RWPE2 (cell line): ENCODE results near the gene RSAD2.
"Not testable (repeated sequence)": the region's sequence is repeated elsewhere in the genome, so short reads cannot be mapped to it uniquely, and the experiment has no call there.

Source experiments
- ATAC-seq: fragments of 200-7000 bp; cut with Tn5 transposase; 3 replicates; pipeline ENCODE4 v1.9.1; 2021; ENCODE audit warnings: low read depth
- DNase-seq: peaks from one replicate; pipeline ENCODE4 v3.0.0-alpha.2; 2020; ENCODE audit warnings: low spot score
- H3K27ac ChIP-seq: fragments of 450-650 bp; 2 replicates; pipeline ENCODE4 v1.5.1; 2017; ENCODE audit warnings: mild to moderate bottlenecking; ENCODE audit not compliant: poor library complexity, severe bottlenecking
- H3K27me3 ChIP-seq: fragments of 250-450 bp; sonication (Bioruptor Pico); 2 replicates; pipeline ENCODE4 v1.5.1; 2021; ENCODE audit warnings: mild to moderate bottlenecking, moderate library complexity; ENCODE audit not compliant: insufficient read depth, poor library complexity, severe bottlenecking
- H3K36me3 ChIP-seq: fragments of 250-450 bp; sonication (Bioruptor Pico); 2 replicates; pipeline ENCODE4 v1.5.1; 2020; ENCODE audit warnings: low read depth, mild to moderate bottlenecking, moderate library complexity
- H3K4me1 ChIP-seq: fragments of 250-450 bp; sonication (Bioruptor Pico); 2 replicates; pipeline ENCODE4 v1.5.1; 2021; ENCODE audit warnings: mild to moderate bottlenecking, moderate library complexity; ENCODE audit not compliant: insufficient read depth, poor library complexity, severe bottlenecking
- H3K4me3 ChIP-seq: fragments of 250-450 bp; sonication (Bioruptor Pico); 2 replicates; pipeline ENCODE4 v1.5.1; 2021; ENCODE audit warnings: mild to moderate bottlenecking, moderate library complexity; ENCODE audit not compliant: severe bottlenecking
- H3K9me3 ChIP-seq: fragments of 250-450 bp; sonication (Bioruptor Pico); 2 replicates; pipeline ENCODE4 v1.5.1; 2021; ENCODE audit warnings: mild to moderate bottlenecking, moderate library complexity; ENCODE audit not compliant: severe bottlenecking
- CTCF ChIP-seq: fragments of 450-650 bp; IDR thresholded peaks from one replicate; pipeline ENCODE4 v1.5.1; 2017; ENCODE audit warnings: mild to moderate bottlenecking, moderate library complexity; ENCODE audit not compliant: poor library complexity, severe bottlenecking

RSAD2 gene

DNA sequence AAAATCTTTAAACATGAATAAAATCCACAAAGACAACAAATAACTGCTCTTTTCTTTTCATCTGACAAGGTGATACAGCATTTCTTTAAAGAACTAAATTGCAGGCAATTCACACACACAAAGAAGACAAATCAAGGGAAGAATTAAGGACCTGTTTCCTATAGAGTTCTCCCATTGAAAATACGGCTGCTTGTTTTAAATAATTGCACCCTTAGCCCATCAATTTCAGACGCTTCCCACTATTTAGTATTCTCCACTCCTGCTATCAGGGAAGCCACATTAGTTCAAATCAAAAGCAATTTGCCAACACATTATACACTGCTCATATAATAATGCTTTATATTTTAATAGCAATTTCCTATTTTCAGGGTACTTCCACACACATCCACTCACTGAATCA is 23.2 kb upstream of the RSAD2 start:
- Histone ChIP-seq H3K27ac (no peak overlapping the region), H3K9me3 (peaks cover 3% of the 10 kb centered on the region), H3K36me3 (no peaks in the 10 kb centered on the region), H3K4me1 (no peaks in the 10 kb centered on the region), H3K27me3 (no peaks in the 10 kb centered on the region), H3K4me3 (no peak overlapping the region)
- DNase-seq, result no peak
- no peak for ATAC-seq
- TF ChIP-seq CTCF, result no peak

DNA sequence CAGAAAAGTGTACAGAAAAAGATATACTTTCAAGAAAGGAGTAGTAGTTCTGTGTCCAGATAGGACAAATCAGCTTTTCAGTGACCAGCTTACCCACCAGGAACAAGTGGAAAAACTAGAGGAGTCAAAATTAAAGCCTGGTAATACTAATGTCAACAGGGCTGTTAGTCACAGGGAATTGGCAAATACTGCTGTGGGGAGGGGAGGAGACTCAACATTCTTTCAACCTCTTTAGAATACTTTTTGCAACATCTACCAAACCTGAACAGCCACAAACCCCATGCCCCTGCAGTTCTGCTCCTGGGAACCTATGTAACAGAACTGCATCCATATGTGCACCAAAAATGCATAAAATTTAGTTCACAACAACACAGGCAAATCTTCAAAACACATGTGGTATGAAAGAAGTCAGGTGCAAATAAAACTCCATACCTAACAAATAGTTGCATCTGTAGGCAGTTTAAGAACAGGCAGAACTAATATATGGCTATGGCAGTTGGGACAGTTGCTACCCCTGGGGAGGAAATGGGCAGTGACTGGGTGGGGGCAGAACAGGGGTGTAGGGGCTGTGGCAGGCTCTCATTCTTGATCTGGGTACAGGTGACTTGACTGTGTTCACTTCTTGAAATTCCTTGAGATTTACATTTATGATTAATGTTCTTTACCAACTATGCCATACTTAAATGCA is 21.6 kb upstream of the RSAD2 start:
- ATAC-seq, result peak; percentile 61
- no peak overlapping the region for H3K4me3 ChIP-seq

GRCh38 chr2:6856548-6856920 is 21.0 kb upstream of the RSAD2 start:
- no peak for DNase-seq
- Histone ChIP-seq H3K4me3 (no peak overlapping the region), H3K27me3 (no peaks in the 10 kb centered on the region), H3K4me1 (no peaks in the 10 kb centered on the region), H3K36me3 (no peaks in the 10 kb centered on the region), H3K9me3 (no peaks in the 10 kb centered on the region), H3K27ac (no peak overlapping the region)
- no peak for ATAC-seq
- no peak for TF ChIP-seq CTCF

More for the DNA sequence above, 21.6 kb upstream of the RSAD2 start:
- TF ChIP-seq CTCF, result no peak
- Histone ChIP-seq H3K9me3 (peaks cover under 1% of the 10 kb centered on the region), H3K36me3 (no peaks in the 10 kb centered on the region), H3K27ac (no peak overlapping the region), H3K27me3 (no peaks in the 10 kb centered on the region), H3K4me1 (no peaks in the 10 kb centered on the region)
- DNase-seq, result no peak

- not testable (repeated sequence) for H3K27ac ChIP-seq, H3K4me1 ChIP-seq, ATAC-seq, H3K4me3 ChIP-seq, H3K36me3 ChIP-seq, H3K27me3 ChIP-seq, DNase-seq, H3K9me3 ChIP-seq
These were observed 19.0 kb upstream of the RSAD2 start for GRCh38 chr2:6858466-6859027.

- Histone ChIP-seq H3K27me3 (no peaks in the 10 kb centered on the region), H3K4me3 (no peak overlapping the region), H3K36me3 (no peaks in the 10 kb centered on the region), H3K9me3 (no peaks in the 10 kb centered on the region), H3K27ac (no peak overlapping the region), H3K4me1 (no peaks in the 10 kb centered on the region)
- ATAC-seq (no peak), DNase-seq (no peak)
- TF ChIP-seq CTCF, result no peak
These were observed 17.3 kb upstream of the RSAD2 start for GRCh38 chr2:6860296-6860695.
